Muscle of leg (tissue), 11 donors: ENCODE results near the gene TRPM6. TPM values are rescaled to one million over a fixed set of nuclear protein-coding genes. Genes with fewer than 3 reads are reported as not detected.
A peak's percentile ranks its signal among the peaks of the same experiment; 100 is the strongest.

Experiments used
- DNase-seq: peaks from one replicate; pipeline ENCODE4 v3.0.0; 2013
- H3K27ac ChIP-seq: one replicate; pipeline ENCODE4 v1.5.1; 2013; ENCODE audit warnings: mild to moderate bottlenecking, low read length, control low read depth
- H3K27me3 ChIP-seq: one replicate; pipeline ENCODE4 v1.6.1; 2013; ENCODE audit warnings: low read length; ENCODE audit not compliant: control insufficient read depth, insufficient read depth
- H3K36me3 ChIP-seq: one replicate; pipeline ENCODE4 v1.6.1; 2013; ENCODE audit warnings: low read length; ENCODE audit not compliant: control insufficient read depth, insufficient read depth
- H3K4me1 ChIP-seq: one replicate; pipeline ENCODE4 v1.6.1; 2013; ENCODE audit warnings: low read length; ENCODE audit not compliant: control insufficient read depth, insufficient read depth
- H3K4me3 ChIP-seq: one replicate; pipeline ENCODE4 v1.5.1; 2013; ENCODE audit warnings: low read length, control low read depth
- H3K9me3 ChIP-seq: replicated peaks from 2 replicates; pipeline ENCODE4 v1.6.1; 2013; ENCODE audit warnings: low read depth, low read length; ENCODE audit not compliant: control insufficient read depth
- WGBS: methylation state at CpG from one replicate; pipeline ENCODE4 v1.1.5; 2013; ENCODE audit warnings: missing lambda C conversion rate; ENCODE audit not compliant: insufficient coverage; 5-methylcytosine and 5-hydroxymethylcytosine counted together
- polyA plus RNA-seq, 8 donors: library from polyadenylated mRNA; unstranded; fragments of 120-200 nt; gene quantifications; one replicate each; pipeline versions ENCODE4 v1.2.1 to v1.2.3, GENCODE V29; 2013; ENCODE audit warnings: inconsistent platforms in 1 of 8, low replicate concordance in 1 of 8; ENCODE audit not compliant: insufficient read length in 8 of 8, insufficient read depth in 1 of 8
- total RNA-seq: library from RNA; stranded (reverse); fragments of 120-200 nt; gene quantifications from one replicate; pipeline ENCODE4 v1.2.4, GENCODE V29; 2013

TRPM6 gene
- total and polyA plus RNA-seq, 9 donors: 0.04 to 0.62 (median 0.08) TPM

- H3K27ac ChIP-seq: no peak overlapping the region
- 60% methylated on average over 2 of the region's 8 CpGs for WGBS
- H3K36me3 ChIP-seq: no peaks in the 10 kb centered on the region
- H3K9me3 ChIP-seq: no peaks in the 10 kb centered on the region
- H3K4me3 ChIP-seq: no peak overlapping the region
- H3K4me1 ChIP-seq: no peaks in the 10 kb centered on the region
- H3K27me3 ChIP-seq: no peaks in the 10 kb centered on the region
- peak; percentile 68 for DNase-seq
Measured at GRCh38 chr9:74777136-74777879, 110.4 kb downstream of the TRPM6 start.

GRCh38 chr9:74775396-74775795 is 112.3 kb downstream of the TRPM6 start:
- Histone ChIP-seq H3K4me1 (no peaks in the 10 kb centered on the region), H3K36me3 (no peaks in the 10 kb centered on the region), H3K27ac (no peak overlapping the region), H3K4me3 (no peak overlapping the region), H3K9me3 (no peaks in the 10 kb centered on the region), H3K27me3 (no peaks in the 10 kb centered on the region)
- 63% methylated on average over 3 of the region's 5 CpGs for WGBS
- DNase-seq: no peak

GRCh38 chr9:74773886-74774479 is 113.7 kb downstream of the TRPM6 start:
- 0% methylated on average over 1 of the region's 8 CpGs for WGBS
- H3K4me3 ChIP-seq: no peak overlapping the region
- H3K27ac ChIP-seq: no peak overlapping the region
- no peaks in the 10 kb centered on the region for H3K36me3 ChIP-seq
- no peaks in the 10 kb centered on the region for H3K4me1 ChIP-seq
- DNase-seq: peak; percentile 83
- H3K27me3 ChIP-seq: no peaks in the 10 kb centered on the region
- no peaks in the 10 kb centered on the region for H3K9me3 ChIP-seq

GRCh38 chr9:74772121-74772520 is 115.6 kb downstream of the TRPM6 start:
- Histone ChIP-seq H3K4me3 (no peak overlapping the region), H3K27ac (no peak overlapping the region), H3K4me1 (no peaks in the 10 kb centered on the region), H3K9me3 (no peaks in the 10 kb centered on the region), H3K36me3 (no peaks in the 10 kb centered on the region), H3K27me3 (no peaks in the 10 kb centered on the region)
- WGBS: 100% methylated on average over 1 of the region's 4 CpGs
- DNase-seq: no peak

GRCh38 chr9:74771672-74772071 is 116.0 kb downstream of the TRPM6 start:
- Histone ChIP-seq H3K9me3 (no peaks in the 10 kb centered on the region), H3K36me3 (no peaks in the 10 kb centered on the region), H3K4me3 (no peak overlapping the region), H3K27me3 (no peaks in the 10 kb centered on the region), H3K4me1 (no peaks in the 10 kb centered on the region), H3K27ac (no peak overlapping the region)
- DNase-seq: no peak
- 92% methylated on average over 2 of the region's 6 CpGs for WGBS

- Histone ChIP-seq H3K27me3 (no peaks in the 10 kb centered on the region), H3K9me3 (no peaks in the 10 kb centered on the region), H3K4me3 (no peak overlapping the region), H3K27ac (no peak overlapping the region), H3K36me3 (no peaks in the 10 kb centered on the region), H3K4me1 (no peaks in the 10 kb centered on the region)
- no CpG with 5 or more reads among the region's 7 CpGs for WGBS
- DNase-seq: no peak
Measured at GRCh38 chr9:74771262-74771585, 116.5 kb downstream of the TRPM6 start.

- WGBS: 58% methylated on average over 21 of the region's 22 CpGs
- Histone ChIP-seq H3K9me3 (no peaks in the 10 kb centered on the region), H3K27ac (no peak overlapping the region), H3K27me3 (no peaks in the 10 kb centered on the region), H3K4me3 (no peak overlapping the region), H3K36me3 (no peaks in the 10 kb centered on the region), H3K4me1 (no peaks in the 10 kb centered on the region)
- no peak for DNase-seq
Measured at GRCh38 chr9:74770508-74771261, 117.0 kb downstream of the TRPM6 start.

GRCh38 chr9:74765481-74765971 is 122.2 kb downstream of the TRPM6 start:
- no peak for DNase-seq
- Histone ChIP-seq H3K4me3 (no peak overlapping the region), H3K27me3 (no peaks in the 10 kb centered on the region), H3K4me1 (no peaks in the 10 kb centered on the region), H3K9me3 (no peaks in the 10 kb centered on the region), H3K27ac (no peak overlapping the region), H3K36me3 (no peaks in the 10 kb centered on the region)
- WGBS: no CpG with 5 or more reads among the region's 3 CpGs

GRCh38 chr9:74762950-74763349 is 124.8 kb downstream of the TRPM6 start:
- Histone ChIP-seq H3K9me3 (no peaks in the 10 kb centered on the region), H3K4me3 (no peak overlapping the region), H3K27ac (no peak overlapping the region), H3K27me3 (no peaks in the 10 kb centered on the region), H3K36me3 (no peaks in the 10 kb centered on the region), H3K4me1 (no peaks in the 10 kb centered on the region)
- 75% methylated on average over 1 of the region's 1 CpG for WGBS
- DNase-seq: no peak

GRCh38 chr9:74760031-74760700 is 127.6 kb downstream of the TRPM6 start:
- H3K27me3 ChIP-seq: no peaks in the 10 kb centered on the region
- no CpG with 5 or more reads among the region's 3 CpGs for WGBS
- H3K4me3 ChIP-seq: no peak overlapping the region
- no peaks in the 10 kb centered on the region for H3K9me3 ChIP-seq
- DNase-seq: no peak
- H3K27ac ChIP-seq: no peak overlapping the region
- no peaks in the 10 kb centered on the region for H3K36me3 ChIP-seq
- no peaks in the 10 kb centered on the region for H3K4me1 ChIP-seq
